ENCODE data around the gene CNPY4.
"Not testable (repeated sequence)": the region's sequence is repeated elsewhere in the genome, so short reads cannot be mapped to it uniquely, and the experiment has no call there.

Gene CNPY4

GRCh38 chr7:100119970-100120732 lies 717 bp downstream of the CNPY4 start:
- DNase-seq (ENCODE audit: low read depth in 3 of 3): peak in 2 of 3 donors; percentile 56 to 60

GRCh38 chr7:100120733-100121036 lies 1.3 kb downstream of the CNPY4 start:
- no peak for DNase-seq (ENCODE audit: low read depth in 3 of 3)

DNA sequence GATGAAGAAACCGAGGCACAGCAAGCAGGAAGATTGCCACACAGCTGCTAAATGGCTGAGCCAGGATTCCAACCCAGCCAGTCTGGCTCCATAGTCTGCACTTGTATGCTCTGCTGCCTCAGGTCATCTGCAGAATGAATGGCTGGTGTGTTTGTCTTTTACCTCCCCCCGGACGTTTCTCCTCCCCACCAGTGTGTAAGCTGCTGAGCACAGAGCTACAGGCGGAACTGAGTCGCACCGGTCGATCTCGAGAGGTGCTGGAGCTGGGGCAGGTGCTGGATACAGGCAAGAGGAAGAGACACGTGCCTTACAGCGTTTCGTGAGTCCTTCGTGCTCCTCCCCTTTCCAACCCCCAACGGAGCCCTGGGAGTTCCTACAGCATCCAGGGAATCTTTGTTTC lies 2.6 kb downstream of the CNPY4 start:
- DNase-seq (ENCODE audit: low read depth in 3 of 3): no peak

DNA sequence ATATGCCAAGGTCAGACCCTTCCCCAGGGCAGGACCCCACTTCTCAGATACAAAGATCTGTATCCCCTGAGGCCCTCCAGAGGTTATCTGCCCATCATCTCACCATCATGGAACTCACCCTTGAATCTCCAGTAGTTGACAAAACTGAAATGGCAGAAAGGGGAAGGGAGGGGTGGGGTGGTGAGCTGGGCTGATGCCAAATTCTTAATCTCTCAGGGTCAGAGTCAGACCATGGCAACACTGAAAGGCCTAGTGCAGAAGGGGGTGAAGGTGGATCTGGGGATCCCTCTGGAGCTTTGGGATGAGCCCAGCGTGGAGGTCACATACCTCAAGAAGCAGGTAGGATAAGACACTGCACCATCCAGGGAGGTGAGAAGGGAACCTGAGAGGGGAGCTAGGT lies 3.1 kb downstream of the CNPY4 start:
- DNase-seq (ENCODE audit: low read depth in 3 of 3): no peak

- no peak for DNase-seq (ENCODE audit: low read depth in 3 of 3)
These were observed 5.1 kb downstream of the CNPY4 start for GRCh38 chr7:100124301-100125230.

DNA sequence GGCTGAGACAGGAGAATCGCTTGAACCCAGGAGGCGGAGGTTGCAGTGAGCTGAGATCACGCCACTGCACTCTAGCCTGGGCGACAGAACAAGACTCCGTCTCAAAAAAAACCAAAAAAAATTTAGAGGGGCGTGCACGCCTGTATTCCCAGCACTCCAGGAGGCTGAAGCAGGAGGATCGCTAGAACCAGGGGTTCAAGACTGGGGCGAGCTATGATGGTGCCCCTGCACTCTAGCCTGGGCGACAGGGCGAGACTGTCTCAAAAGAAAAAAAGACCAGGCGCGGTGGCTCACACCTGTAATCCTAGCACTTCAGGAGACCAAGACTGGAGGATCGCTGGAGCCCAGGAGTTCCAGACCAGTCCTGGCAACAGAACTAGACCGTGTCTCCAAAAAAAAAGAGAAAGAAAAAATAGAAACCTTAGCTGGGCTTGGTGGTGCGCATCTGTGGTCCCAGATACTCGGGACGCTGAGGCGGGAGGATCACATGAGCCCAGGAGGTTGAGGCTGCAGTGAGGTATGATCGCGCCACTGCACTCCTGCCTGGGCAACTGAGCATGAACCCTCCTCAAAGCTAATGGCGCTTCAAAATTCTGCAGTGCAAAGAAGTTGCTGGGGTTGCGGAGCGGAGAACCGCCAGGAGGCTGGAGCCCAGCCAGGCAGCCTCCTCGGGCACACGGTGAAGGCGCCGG lies 7.0 kb downstream of the CNPY4 start:
- no peak for DNase-seq (ENCODE audit: low read depth in 3 of 3)

GRCh38 chr7:100126931-100127865 lies 7.8 kb downstream of the CNPY4 start, which contains the start of gene MBLAC1:
MBLAC1 (plus strand) TSS chr7:100126967; CDS start chr7:100127396, 429 bp downstream.
- DNase-seq (ENCODE audit: low read depth in 3 of 3): peak; percentile 80 to 91 (median 84)

- no peak for DNase-seq (ENCODE audit: low read depth in 3 of 3)
These were observed 8.6 kb downstream of the CNPY4 start for GRCh38 chr7:100127866-100128636.

- DNase-seq (ENCODE audit: low read depth in 3 of 3): no peak
These were observed 9.2 kb downstream of the CNPY4 start for GRCh38 chr7:100128637-100128963.

GRCh38 chr7:100130220-100130607 lies 10.8 kb downstream of the CNPY4 start:
- not testable (repeated sequence) for DNase-seq (ENCODE audit: low read depth in 3 of 3)

DNA sequence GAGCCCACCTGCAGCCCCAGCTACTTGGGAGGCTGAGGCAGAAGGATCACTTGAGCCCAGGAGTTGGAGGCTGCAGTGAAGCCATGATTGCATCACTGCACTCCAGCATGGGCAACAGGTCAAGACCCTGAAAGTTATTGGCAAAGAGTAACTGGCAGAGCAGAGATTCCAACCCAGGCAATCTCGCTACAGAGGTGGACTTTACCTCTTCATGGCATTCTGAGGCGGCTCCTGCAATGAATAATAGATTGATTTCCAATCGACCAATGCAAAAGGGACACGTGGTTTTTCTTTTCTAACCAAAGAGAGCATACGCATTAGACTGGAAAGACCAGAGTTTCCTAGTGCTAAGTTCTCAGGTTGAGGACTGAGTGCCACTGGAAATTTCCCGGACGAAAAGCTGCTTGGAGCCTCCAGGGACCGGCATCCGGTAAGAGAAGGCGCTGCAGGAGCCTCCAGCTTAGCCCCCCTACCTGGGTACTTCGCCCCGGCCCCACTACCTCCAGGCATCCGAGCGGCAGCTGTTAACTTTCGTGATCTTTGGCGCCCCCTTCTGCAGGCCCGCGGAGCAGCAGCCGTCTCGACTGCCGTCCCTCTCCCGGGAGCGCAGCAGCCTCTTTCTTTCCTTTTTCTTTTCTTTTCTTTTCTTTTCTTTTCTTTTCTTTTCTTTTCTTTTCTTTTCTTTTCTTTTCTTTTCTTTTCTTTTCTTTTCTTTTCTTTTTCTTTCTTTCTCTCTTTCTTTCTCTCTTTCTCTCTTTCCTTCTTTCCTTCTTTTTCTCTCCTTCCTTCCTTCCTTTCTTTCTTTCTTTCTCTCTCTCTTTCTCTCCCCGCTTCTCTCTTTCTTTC lies 11.4 kb downstream of the CNPY4 start:
- peak; percentile 59 to 88 (median 75) for DNase-seq (ENCODE audit: low read depth in 3 of 3)

GRCh38 chr7:100132126-100132525 lies 12.7 kb downstream of the CNPY4 start:
- DNase-seq (ENCODE audit: low read depth in 3 of 3): no peak

DNA sequence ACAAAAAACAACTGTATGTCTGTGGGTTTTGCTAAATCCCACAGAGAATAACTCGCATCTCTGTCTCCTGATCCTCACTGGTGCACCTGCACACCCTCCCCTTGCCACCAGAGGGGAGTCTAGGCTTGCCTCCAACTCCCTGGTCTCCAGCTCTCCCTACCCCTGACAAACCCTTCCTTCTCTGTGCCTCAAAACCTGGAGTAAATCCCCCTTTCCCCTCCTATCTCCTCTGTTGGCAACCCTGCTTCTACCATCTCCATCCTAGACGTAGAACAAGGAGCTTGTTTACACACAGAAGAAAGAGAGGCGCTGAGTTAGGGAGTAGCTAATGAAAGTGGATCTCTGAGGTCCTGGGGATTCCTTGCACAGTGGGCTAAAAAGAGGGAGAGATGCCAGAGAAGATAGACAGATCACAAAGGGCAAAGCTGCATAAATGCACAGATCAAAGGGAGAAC lies 13.3 kb downstream of the CNPY4 start:
- peak in 1 of 3 donors; percentile 58 for DNase-seq (ENCODE audit: low read depth in 3 of 3)

DNA sequence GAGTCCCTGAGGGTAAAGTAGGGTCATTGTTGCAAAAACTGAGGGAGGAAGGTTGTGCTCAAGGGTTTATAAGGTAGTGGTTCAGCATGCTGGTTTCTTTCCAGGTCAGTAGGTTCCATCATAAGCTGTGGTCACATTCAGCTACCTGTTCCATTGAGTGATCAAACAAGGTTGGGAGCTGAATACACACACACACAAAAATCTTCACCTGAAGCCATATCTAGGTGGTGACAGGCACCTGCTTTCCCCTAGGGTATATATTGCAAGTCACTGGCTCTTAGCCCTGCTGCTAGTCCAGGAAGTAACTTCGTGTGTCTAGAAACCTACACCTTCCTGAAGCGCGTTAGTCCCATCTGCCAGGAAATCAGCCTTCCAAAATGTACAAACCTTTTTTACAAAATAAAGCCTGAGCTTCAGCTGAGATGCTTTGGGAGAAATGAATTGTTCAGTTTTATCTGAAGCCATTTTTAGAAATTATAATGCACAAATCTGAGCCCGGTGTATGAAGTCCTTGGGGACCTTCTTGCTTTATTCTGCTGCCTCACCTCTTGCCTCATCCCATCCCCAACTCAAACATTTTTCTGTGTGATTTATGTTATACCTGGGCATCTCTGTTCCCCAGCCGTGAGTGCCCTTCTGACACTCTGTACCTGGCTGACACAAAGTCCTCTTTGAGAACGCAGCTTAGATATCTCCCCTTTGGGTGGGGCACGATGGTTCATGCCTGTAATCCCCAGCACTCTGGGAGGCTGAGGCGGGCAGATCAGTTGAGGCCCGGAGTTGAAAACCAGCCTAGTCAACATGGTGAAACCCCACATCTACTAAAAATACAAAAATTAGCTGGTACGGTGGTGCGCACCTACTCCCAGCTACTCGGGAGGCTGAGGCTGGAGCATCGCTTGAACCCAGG lies 18.7 kb downstream of the CNPY4 start:
- DNase-seq (ENCODE audit: low read depth in 3 of 3): no peak

DNA sequence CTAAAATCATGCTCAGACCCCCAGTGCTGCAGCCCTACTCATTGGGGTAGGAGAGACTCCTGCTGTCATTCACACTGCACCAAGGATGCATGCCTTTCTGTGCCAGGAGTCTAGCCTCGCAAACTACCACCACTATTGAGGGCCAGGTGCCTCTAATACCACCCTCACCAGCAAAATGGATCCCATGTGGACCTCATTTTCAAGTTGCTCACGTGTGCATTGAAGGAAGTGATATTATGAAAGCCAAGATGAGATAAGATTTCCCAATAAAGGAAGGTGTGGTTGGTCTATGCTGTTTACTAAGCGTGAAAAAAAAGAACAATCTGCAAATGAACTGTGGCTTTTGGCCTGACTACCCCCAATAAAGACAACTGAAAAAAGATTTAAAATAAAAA lies 22.1 kb downstream of the CNPY4 start:
- no peak for DNase-seq (ENCODE audit: low read depth in 3 of 3)

GRCh38 chr7:100142461-100142860 lies 23.0 kb downstream of the CNPY4 start:
- DNase-seq (ENCODE audit: low read depth in 3 of 3): no peak

GRCh38 chr7:100146350-100146749 lies 26.9 kb downstream of the CNPY4 start:
- DNase-seq (ENCODE audit: low read depth in 3 of 3): not testable (repeated sequence)

DNA sequence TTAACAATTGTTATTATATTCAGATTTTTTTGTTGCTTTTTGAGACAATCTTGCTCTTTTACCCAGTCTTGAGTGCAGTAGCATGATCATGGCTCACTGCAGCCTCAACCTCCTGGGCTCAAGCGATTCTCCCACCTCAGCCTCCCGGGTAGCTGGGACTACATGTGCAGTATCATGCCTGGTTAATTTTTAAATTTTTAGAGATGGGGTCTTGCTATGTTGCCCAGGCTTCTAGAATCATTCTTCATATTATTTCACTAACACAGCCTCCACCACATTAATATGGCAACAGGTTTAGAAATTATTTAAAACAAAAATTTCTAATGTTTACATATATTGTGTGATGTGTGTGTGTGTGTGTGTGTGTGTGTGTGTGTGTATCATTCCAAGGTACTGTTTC lies 27.8 kb downstream of the CNPY4 start:
- DNase-seq (ENCODE audit: low read depth in 3 of 3): no peak

- DNase-seq (ENCODE audit: low read depth in 3 of 3): no peak
These were observed 28.8 kb downstream of the CNPY4 start for GRCh38 chr7:100148225-100148558.
